Adrenal gland (tissue), 12 donors: ENCODE data around the gene RPRD1A. TPM values are rescaled to one million over a fixed set of nuclear protein-coding genes. Genes with fewer than 3 reads are reported as not detected.

Source experiments
- DNase-seq, 7 donors: peaks; one replicate each; pipeline ENCODE4 v3.0.0-alpha.2; 2019 to 2020
- H3K27ac ChIP-seq, 5 donors: fragments of 200-600 bp; sonication (generic) in 4 of 5; 1 replicate in 3 of 5; 2 replicates in 2 of 5; pipeline versions ENCODE4 v1.5.1 to v1.8.0; 2016 to 2020; ENCODE audit warnings: mild to moderate bottlenecking in 1 of 5
- H3K27me3 ChIP-seq: fragments of 200-600 bp; 2 replicates; pipeline ENCODE4 v1.8.0; 2021
- H3K36me3 ChIP-seq, 2 donors: fragments of 200-600 bp; replicated peaks in 1 of 2; 1 replicate in 1 of 2; 2 replicates in 1 of 2; pipeline versions ENCODE4 v1.5.1 to v1.8.0; 2018 to 2022
- H3K4me1 ChIP-seq, 2 donors: fragments of 200-600 bp; replicated peaks in 1 of 2; 1 replicate in 1 of 2; 2 replicates in 1 of 2; pipeline versions ENCODE4 v1.5.1 to v1.8.0; 2018 to 2021
- H3K4me3 ChIP-seq, 4 donors: fragments of 200-600 bp; sonication (generic) in 3 of 4; one replicate each; pipeline ENCODE4 v1.5.1; 2016 to 2018
- H3K9me3 ChIP-seq, 3 donors: fragments of 200-600 bp; sonication (generic) in 1 of 3; replicated peaks in 1 of 3; 1 replicate in 2 of 3; 2 replicates in 1 of 3; pipeline versions ENCODE4 v1.5.1 to v1.8.0; 2016 to 2021
- CTCF ChIP-seq, 6 experiments: fragments of 450-650 bp in 4 of 6; fragments of 200-600 bp in 2 of 6; sonication (generic) in 1 of 6; IDR thresholded peaks; 1 replicate in 5 of 6; 2 replicates in 1 of 6; pipeline versions ENCODE4 v1.5.1 to v1.8.0; 2016 to 2021; ENCODE audit warnings: antibody characterized with exemption in 6 of 6, mild to moderate bottlenecking in 2 of 6, moderate library complexity in 1 of 6
- POLR2A ChIP-seq, 2 donors: fragments of 450-650 bp; IDR thresholded peaks; one replicate each; pipeline ENCODE4 v1.6.1; 2017; ENCODE audit warnings: antibody characterized with exemption in 2 of 2, mild to moderate bottlenecking in 2 of 2, moderate library complexity in 1 of 2
- WGBS, 4 donors: extraction: QIAGEN DNeasy Blood & Tissue Kit in 2 of 4; methylation state at CpG; one replicate each; pipeline versions ENCODE4 v1.1.5 to v1.1.7; 2013 to 2017; 5-methylcytosine and 5-hydroxymethylcytosine counted together
- intact Hi-C, 2 donors: fragments of 100-400 bp; cut with DNase I; formaldehyde crosslinking; loops; one replicate each; pipeline versions ENCODE4 v1.14.1 to v1.15.0; 2022 to 2023
- polyA plus RNA-seq, 3 donors: library from polyadenylated mRNA; stranded (reverse); fragments of 200-250 nt in 2 of 3; fragments of 350-450 nt in 1 of 3; fragmentation: Illumina TruSeq in 1 of 3; extraction: RNeasy Lipid Tissue Mini Kit (QIAGEN cat#74804) in 1 of 3; gene quantifications; one replicate each; pipeline ENCODE4 v1.2.3, GENCODE V29; 2013 to 2014
- total RNA-seq, 9 donors: library from RNA; depleted of rRNA in 4 of 9; stranded (reverse); fragments of >200 nt in 4 of 9; fragments of 120-200 nt in 1 of 9; fragmentation: NEBNext Ultra II Directional in 1 of 9; extraction: Animal tissue kit (Norgen Biotek cat#: 25700) in 1 of 9; gene quantifications; one replicate each; pipeline versions ENCODE4 v1.1.0 to v1.2.4, GENCODE V29; 2013 to 2023
- donor health status: healthy with polysubstance abuse.
- donor health status: Bipolar disorder and iron deficiency.
- donor health status: DM: yes; HTN: yes; CAD: no.
- donor health status: DM: no; HTN: no; CAD: no.
- donor health status: DM: no; HTN: no; CAD: no.
- donor health status: DM: yes; HTN: yes; CAD: no.

RPRD1A gene
- total and polyA plus RNA-seq, 12 donors: 28.9 to 128 (median 58.4) TPM

GRCh38 chr18:35991696-35992095, 75.7 kb downstream of the RPRD1A start:
- no peaks in the 10 kb centered on the region for H3K4me1 ChIP-seq

DNA sequence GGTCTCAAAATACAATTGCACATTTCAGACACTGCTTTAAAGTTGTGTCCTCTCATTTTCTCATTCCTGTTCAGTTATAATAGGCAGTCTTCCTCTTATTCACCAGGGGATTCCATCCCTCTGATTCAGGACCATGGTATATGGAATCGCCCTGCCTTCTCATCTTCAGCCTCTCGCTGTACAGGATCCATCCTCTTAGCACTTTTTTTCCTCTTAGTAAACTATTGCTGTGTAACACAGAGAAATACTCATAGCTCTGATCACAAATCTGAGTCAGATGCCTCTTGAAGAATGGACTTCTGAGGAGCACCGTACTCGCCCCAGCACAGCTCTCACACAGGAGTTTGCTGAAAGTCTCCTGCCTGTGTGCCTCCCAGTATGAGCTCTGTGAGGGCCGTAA, 83.5 kb downstream of the RPRD1A start:
- WGBS, 4 donors: 95 to 98% (median 96%) methylated on average over 5 of the region's 5 CpGs
- Histone ChIP-seq H3K4me3 (no peak overlapping the region), H3K36me3 (peaks cover 0 to 39% of the 10 kb centered on the region in 2 donors), H3K27me3 (no peaks in the 10 kb centered on the region), H3K27ac (no peak overlapping the region), H3K4me1 (no peaks in the 10 kb centered on the region), H3K9me3 (no peaks in the 10 kb centered on the region)
- TF ChIP-seq CTCF (IDR thresholded peaks at IDR 0.05) (no peak), POLR2A (IDR thresholded peaks at IDR 0.05) (no peak)
- no peak for DNase-seq
- intact Hi-C loops: no loop called here

More at GRCh38 chr18:35991696-35992095, 75.7 kb downstream of the RPRD1A start:
- DNase-seq: no peak
- intact Hi-C loops: no loop called here
- Histone ChIP-seq H3K9me3 (no peaks in the 10 kb centered on the region), H3K4me3 (no peak overlapping the region), H3K36me3 (peaks cover 0 to 30% of the 10 kb centered on the region in 2 donors), H3K27me3 (no peaks in the 10 kb centered on the region), H3K27ac (no peak overlapping the region)
- no peak for TF ChIP-seq CTCF (IDR thresholded peaks at IDR 0.05)
- no peak for TF ChIP-seq POLR2A (IDR thresholded peaks at IDR 0.05)

DNA sequence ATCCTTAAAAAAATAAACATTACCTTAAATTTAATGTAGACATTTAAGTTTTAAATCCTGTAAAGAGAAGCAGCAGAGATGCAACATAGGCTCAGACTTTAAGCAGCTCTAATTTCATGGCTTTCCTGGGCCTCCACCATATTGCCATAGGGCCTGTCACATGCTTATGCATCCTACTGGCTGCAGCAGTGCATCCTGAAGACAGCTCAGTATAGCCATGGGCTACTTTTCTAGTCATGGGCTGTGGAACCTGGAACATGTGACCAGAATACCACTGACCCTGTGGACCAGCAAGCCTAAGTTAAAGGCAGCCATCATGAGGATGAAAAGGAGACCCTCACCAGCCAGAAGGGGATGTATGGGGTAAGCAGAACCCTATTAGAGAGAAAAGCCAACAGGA, 84.2 kb downstream of the RPRD1A start:
- H3K27me3 ChIP-seq: no peaks in the 10 kb centered on the region
- no peaks in the 10 kb centered on the region for H3K4me1 ChIP-seq
- no peak overlapping the region for H3K4me3 ChIP-seq
- intact Hi-C loops: no loop called here
- no peak overlapping the region for H3K27ac ChIP-seq
- DNase-seq: no peak
- H3K9me3 ChIP-seq: no peaks in the 10 kb centered on the region
- H3K36me3 ChIP-seq: peaks cover 0 to 39% of the 10 kb centered on the region in 2 donors
- TF ChIP-seq POLR2A (IDR thresholded peaks at IDR 0.05) (no peak), CTCF (IDR thresholded peaks at IDR 0.05) (no peak)

- no peak for DNase-seq
- Histone ChIP-seq H3K27me3 (no peaks in the 10 kb centered on the region), H3K27ac (no peak overlapping the region), H3K36me3 (peaks cover 0 to 43% of the 10 kb centered on the region in 2 donors), H3K4me1 (no peaks in the 10 kb centered on the region), H3K4me3 (no peak overlapping the region), H3K9me3 (no peaks in the 10 kb centered on the region)
- TF ChIP-seq CTCF (IDR thresholded peaks at IDR 0.05): no peak
- WGBS, 4 donors: 86 to 97% (median 88%) methylated on average over 2 of the region's 2 CpGs
- intact Hi-C loops: no loop called here
Observed at GRCh38 chr18:35982409-35983114, 84.8 kb downstream of the RPRD1A start.
